Body of pancreas (tissue), 4 donors: ENCODE measurements around the gene DUSP16. TPM values are rescaled to one million over a fixed set of nuclear protein-coding genes. Genes with fewer than 3 reads are reported as not detected.

Source experiments
- ATAC-seq: fragments of 150-250 bp; one replicate; pipeline ENCODE4 v1.9.1; 2016
- DNase-seq, 4 donors: peaks; one replicate each; pipeline ENCODE4 v3.0.0-alpha.2; 2019
- H3K27ac ChIP-seq, 4 donors: fragments of 200-600 bp; sonication (generic); 1 replicate in 3 of 4; 2 replicates in 1 of 4; pipeline versions ENCODE4 v1.5.1 to v1.6.1; 2016 to 2019; ENCODE audit warnings: mild to moderate bottlenecking in 1 of 4, mixed read lengths in 1 of 4, moderate library complexity in 1 of 4
- H3K27me3 ChIP-seq, 2 donors: fragments of 200-600 bp; sonication (generic); one replicate each; pipeline ENCODE4 v1.6.0; 2016; ENCODE audit warnings: mild to moderate bottlenecking in 1 of 2
- H3K36me3 ChIP-seq, 2 donors: fragments of 200-600 bp; sonication (generic); replicated peaks in 1 of 2; 2 replicates each; pipeline ENCODE4 v1.5.1; 2016; ENCODE audit warnings: low read depth in 2 of 2; ENCODE audit not compliant: insufficient read depth in 1 of 2
- H3K4me1 ChIP-seq: fragments of 200-600 bp; sonication (generic); one replicate; pipeline ENCODE4 v1.6.0; 2016
- H3K4me3 ChIP-seq, 2 donors: fragments of 200-600 bp; sonication (generic); 1 replicate in 1 of 2; 2 replicates in 1 of 2; pipeline ENCODE4 v1.5.1; 2016 to 2019
- H3K9me3 ChIP-seq, 3 donors: fragments of 200-600 bp; sonication (generic); 1 replicate in 2 of 3; 2 replicates in 1 of 3; pipeline ENCODE4 v1.5.1; 2016
- POLR2A ChIP-seq, 3 donors: fragments of 450-650 bp; IDR thresholded peaks; one replicate each; pipeline ENCODE4 v1.6.1; 2016; ENCODE audit warnings: antibody characterized with exemption in 3 of 3, mild to moderate bottlenecking in 2 of 3
- WGBS, 2 donors: methylation state at CpG; one replicate each; pipeline ENCODE4 v1.1.5; 2017; 5-methylcytosine and 5-hydroxymethylcytosine counted together
- intact Hi-C: fragments of 100-400 bp; cut with DNase I; formaldehyde crosslinking; loops from one replicate; pipeline ENCODE4 v1.15.1; 2023
- total RNA-seq, 2 donors: library from RNA; depleted of rRNA; stranded (reverse); fragments of >200 nt; gene quantifications; one replicate each; pipeline ENCODE4 v1.1.0, GENCODE V29; 2016
- TF ChIP-seq, protein P1 (sequence below), 7 experiments: fragments of 450-650 bp in 4 of 7; fragments of 200-600 bp in 3 of 7; sonication (generic) in 3 of 7; IDR thresholded peaks; one replicate each; pipeline ENCODE4 v1.5.1; 2016 to 2019; ENCODE audit warnings: antibody characterized with exemption in 7 of 7

Gene DUSP16
- total RNA-seq, 2 donors from 2014 or later: 30.3 to 32.9 TPM

DNA sequence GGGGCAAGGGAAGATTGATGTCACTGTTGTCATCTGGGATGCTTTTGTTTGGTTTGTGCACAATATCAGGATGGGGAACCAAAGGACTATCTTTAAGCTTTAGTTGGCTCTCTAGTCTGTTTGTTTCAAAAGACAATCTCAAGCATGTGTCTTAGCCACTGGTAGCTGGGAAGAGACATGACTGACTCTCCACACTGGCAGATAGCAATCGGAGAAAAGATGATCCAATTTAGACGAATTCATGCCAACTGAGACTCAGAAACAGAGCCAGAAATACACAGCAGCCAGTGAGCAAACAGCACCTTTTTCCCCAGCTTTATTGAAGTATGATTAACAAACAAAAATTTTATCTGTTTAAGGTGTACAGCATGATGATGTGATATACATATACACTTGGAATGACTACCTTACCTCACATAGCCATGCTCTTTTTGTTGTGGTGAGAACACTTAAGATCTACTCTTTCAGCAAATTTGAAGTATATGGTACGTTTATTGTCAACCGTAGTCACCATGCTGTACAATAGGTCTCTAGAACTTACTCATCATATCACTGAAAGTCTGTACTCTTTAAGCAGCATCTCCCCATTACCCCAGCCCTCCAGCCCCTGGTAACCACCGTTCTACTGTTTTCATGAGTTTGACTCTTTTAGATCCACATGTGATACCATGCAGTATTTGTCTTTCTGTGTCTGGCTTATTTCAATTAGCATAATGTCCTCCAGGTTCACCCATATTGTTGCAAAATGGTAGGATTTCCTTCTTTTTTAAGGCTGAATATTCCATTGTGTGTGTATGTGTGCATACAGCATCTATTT is 50.6 kb downstream of the DUSP16 start:
- intact Hi-C loops: no loop called here
- DNase-seq (no peak), ATAC-seq (no peak)
- peaks cover 16% of the 10 kb centered on the region for H3K4me1 ChIP-seq
- H3K4me3 ChIP-seq: no peak overlapping the region
- WGBS, 2 donors: 62 to 70% methylated on average over 5 of the region's 5 CpGs
- H3K36me3 ChIP-seq: no peaks in the 10 kb centered on the region
- TF ChIP-seq POLR2A (IDR thresholded peaks at IDR 0.05): no peak
- TF ChIP-seq, protein P1, sequence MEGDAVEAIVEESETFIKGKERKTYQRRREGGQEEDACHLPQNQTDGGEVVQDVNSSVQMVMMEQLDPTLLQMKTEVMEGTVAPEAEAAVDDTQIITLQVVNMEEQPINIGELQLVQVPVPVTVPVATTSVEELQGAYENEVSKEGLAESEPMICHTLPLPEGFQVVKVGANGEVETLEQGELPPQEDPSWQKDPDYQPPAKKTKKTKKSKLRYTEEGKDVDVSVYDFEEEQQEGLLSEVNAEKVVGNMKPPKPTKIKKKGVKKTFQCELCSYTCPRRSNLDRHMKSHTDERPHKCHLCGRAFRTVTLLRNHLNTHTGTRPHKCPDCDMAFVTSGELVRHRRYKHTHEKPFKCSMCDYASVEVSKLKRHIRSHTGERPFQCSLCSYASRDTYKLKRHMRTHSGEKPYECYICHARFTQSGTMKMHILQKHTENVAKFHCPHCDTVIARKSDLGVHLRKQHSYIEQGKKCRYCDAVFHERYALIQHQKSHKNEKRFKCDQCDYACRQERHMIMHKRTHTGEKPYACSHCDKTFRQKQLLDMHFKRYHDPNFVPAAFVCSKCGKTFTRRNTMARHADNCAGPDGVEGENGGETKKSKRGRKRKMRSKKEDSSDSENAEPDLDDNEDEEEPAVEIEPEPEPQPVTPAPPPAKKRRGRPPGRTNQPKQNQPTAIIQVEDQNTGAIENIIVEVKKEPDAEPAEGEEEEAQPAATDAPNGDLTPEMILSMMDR (IDR thresholded peaks at IDR 0.05): no peak
- no peaks in the 10 kb centered on the region for H3K27me3 ChIP-seq
- H3K27ac ChIP-seq: no peak overlapping the region
- no peaks in the 10 kb centered on the region for H3K9me3 ChIP-seq

DNA sequence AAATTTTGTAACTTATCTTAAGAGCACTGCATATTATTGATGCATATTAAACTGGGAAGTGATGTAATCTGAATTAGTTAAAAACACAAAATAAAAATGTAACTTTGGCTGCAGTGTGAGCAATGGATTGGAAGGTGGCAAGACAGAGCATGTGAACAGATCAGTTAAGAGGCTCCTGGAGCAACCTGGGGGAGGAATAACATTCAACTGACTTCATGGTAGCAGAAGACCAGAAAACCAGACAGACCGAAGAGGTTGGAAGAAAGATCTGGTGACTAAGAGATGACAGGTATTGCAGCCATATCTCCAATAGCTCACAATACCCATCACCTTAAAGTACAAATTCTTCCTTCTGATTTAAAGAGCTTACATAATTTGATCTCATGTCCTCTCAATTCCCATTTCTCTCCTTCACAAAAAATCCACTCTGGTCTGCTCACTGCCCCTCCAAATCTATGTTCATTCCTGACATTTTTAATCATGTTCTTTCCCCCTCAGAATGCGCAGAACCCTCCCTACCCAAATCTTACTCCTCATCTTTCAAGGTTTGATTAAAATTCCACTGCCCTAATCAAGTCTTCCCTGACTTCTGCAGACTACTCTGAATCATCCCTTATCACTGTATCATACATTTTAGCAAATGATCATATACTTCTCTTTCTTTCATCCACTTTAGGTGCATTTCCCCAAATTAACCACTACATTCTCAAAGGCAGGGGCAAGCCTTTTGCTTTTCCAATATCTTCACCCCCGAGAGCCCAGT is 51.5 kb downstream of the DUSP16 start:
- no peaks in the 10 kb centered on the region for H3K27me3 ChIP-seq
- no peak overlapping the region for H3K4me3 ChIP-seq
- H3K9me3 ChIP-seq: no peaks in the 10 kb centered on the region
- TF ChIP-seq, protein P1 (IDR thresholded peaks at IDR 0.05): no peak
- TF ChIP-seq POLR2A (IDR thresholded peaks at IDR 0.05): no peak
- peaks cover 25% of the 10 kb centered on the region for H3K4me1 ChIP-seq
- no peak overlapping the region for H3K27ac ChIP-seq
- intact Hi-C loops: no loop called here
- no peak for DNase-seq
- ATAC-seq: no peak
- no peaks in the 10 kb centered on the region for H3K36me3 ChIP-seq
- 67 to 84% methylated on average over 3 of the region's 3 CpGs for WGBS, 2 donors

DNA sequence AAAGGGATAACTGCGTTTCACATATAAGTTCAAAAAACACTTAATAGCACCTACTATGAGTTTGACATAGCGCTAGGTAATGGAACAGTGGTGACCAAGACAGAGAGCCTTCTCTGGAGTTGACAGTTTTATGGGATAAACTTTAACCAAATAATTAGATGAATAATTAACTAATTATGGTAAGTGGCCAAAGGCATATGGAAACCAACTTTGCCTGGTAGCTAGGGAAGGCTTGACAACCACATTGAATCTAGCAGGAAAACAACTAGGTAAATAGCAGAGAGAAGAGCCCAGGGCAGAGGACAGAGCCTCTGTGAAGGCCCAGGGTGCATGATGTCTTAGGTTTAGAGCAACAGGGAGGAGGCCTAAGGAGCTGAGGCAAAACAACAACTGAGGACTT is 52.1 kb downstream of the DUSP16 start:
- H3K27me3 ChIP-seq: no peaks in the 10 kb centered on the region
- no peak for TF ChIP-seq POLR2A (IDR thresholded peaks at IDR 0.05)
- TF ChIP-seq, protein P1 (IDR thresholded peaks at IDR 0.05): no peak
- no peak overlapping the region for H3K27ac ChIP-seq
- no peaks in the 10 kb centered on the region for H3K9me3 ChIP-seq
- DNase-seq (no peak), ATAC-seq (no peak)
- 90 to 96% methylated on average over 2 of the region's 2 CpGs for WGBS, 2 donors
- H3K4me3 ChIP-seq: no peak overlapping the region
- no peaks in the 10 kb centered on the region for H3K36me3 ChIP-seq
- intact Hi-C loops: no loop called here
- H3K4me1 ChIP-seq: peaks cover 32% of the 10 kb centered on the region

DNA sequence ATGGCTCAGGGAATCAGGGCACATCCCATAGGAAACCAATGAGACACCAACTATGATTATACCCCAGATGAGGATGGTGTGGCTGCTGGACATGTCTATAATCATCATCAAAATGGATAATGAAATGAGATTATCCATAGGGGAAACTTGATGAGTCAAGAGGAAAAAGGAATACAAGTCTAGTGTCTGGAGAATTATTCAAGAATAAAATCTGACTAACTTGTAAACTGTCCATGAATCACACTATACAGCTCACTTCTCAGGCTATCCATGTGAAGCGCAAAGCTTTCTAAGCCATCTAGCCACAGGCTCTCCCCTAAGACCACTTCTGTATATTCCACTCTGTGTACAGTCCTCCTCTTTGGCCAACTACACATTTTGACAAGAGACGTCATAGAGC is 52.5 kb downstream of the DUSP16 start:
- no peaks in the 10 kb centered on the region for H3K27me3 ChIP-seq
- H3K27ac ChIP-seq: no peak overlapping the region
- DNase-seq (no peak), ATAC-seq (no peak)
- 87 to 94% methylated on average over 2 of the region's 2 CpGs for WGBS, 2 donors
- peaks cover 36% of the 10 kb centered on the region for H3K4me1 ChIP-seq
- TF ChIP-seq, protein P1 (IDR thresholded peaks at IDR 0.05): no peak
- TF ChIP-seq POLR2A (IDR thresholded peaks at IDR 0.05): no peak
- no peaks in the 10 kb centered on the region for H3K9me3 ChIP-seq
- no peaks in the 10 kb centered on the region for H3K36me3 ChIP-seq
- no peak overlapping the region for H3K4me3 ChIP-seq
- intact Hi-C loops: no loop called here
